Neural cell (in vitro differentiated cells): ENCODE results near the gene TMEFF1. TPM values are rescaled to one million over a fixed set of nuclear protein-coding genes. Genes with fewer than 3 reads are reported as not detected.

Experiments used
- H2AFZ ChIP-seq: fragments of 200-600, 300-800 bp; sonication (generic), shearing (Covaris generic); 2 replicates; pipeline ENCODE4 v1.6.0; 2014; ENCODE audit warnings: low read depth, mild to moderate bottlenecking, antibody characterized with exemption, low read length, moderate library complexity
- H3F3A ChIP-seq: fragments of 200-600 bp; shearing (Covaris generic); 2 replicates; pipeline ENCODE4 v1.6.1; 2016; ENCODE audit warnings: mild to moderate bottlenecking, moderate library complexity, mixed read lengths, antibody characterized with exemption, low read length; ENCODE audit not compliant: insufficient read depth, poor library complexity, severe bottlenecking
- H3K27ac ChIP-seq: fragments of 200-600, 300-800 bp; sonication (generic), shearing (Covaris generic); 2 replicates; pipeline ENCODE4 v1.5.1; 2014; ENCODE audit warnings: mild to moderate bottlenecking, low read length, moderate library complexity
- H3K27me3 ChIP-seq: fragments of 300-800, 200-600 bp; sonication (generic), shearing (Covaris generic); 2 replicates; pipeline ENCODE4 v1.6.0; 2014; ENCODE audit warnings: mild to moderate bottlenecking, low read depth, low read length, moderate library complexity; ENCODE audit not compliant: insufficient read depth
- H3K36me3 ChIP-seq: fragments of 300-800, 200-600 bp; sonication (generic), shearing (Covaris generic); 2 replicates; pipeline ENCODE4 v1.5.1; 2014; ENCODE audit warnings: mild to moderate bottlenecking, antibody characterized with exemption, low read length, moderate library complexity; ENCODE audit not compliant: insufficient read depth
- H3K4me2 ChIP-seq: fragments of 300-800, 200-600 bp; sonication (generic), shearing (Covaris generic); 2 replicates; pipeline ENCODE4 v1.6.0; 2014; ENCODE audit warnings: mild to moderate bottlenecking, low read length
- H3K4me3 ChIP-seq: fragments of 300-800, 200-600 bp; sonication (generic), shearing (Covaris generic); 2 replicates; pipeline ENCODE4 v1.5.1; 2014; ENCODE audit warnings: mild to moderate bottlenecking, low read length, moderate library complexity
- H3K79me2 ChIP-seq: fragments of 200-600 bp; shearing (Covaris generic); replicated peaks from 2 replicates; pipeline ENCODE4 v1.6.0; 2014; ENCODE audit warnings: mild to moderate bottlenecking, low read length, moderate library complexity; ENCODE audit not compliant: insufficient read depth
- H3K9ac ChIP-seq: fragments of 300-800, 200-600 bp; sonication (generic), shearing (Covaris generic); 2 replicates; pipeline ENCODE4 v1.6.1; 2016; ENCODE audit warnings: mild to moderate bottlenecking, low read length, mixed read lengths
- H3K9me2 ChIP-seq: fragments of 200-600 bp; shearing (Covaris generic); 2 replicates; pipeline ENCODE4 v1.6.1; 2016; ENCODE audit warnings: mild to moderate bottlenecking, low read length, mixed read lengths; ENCODE audit not compliant: insufficient read depth
- H3K9me3 ChIP-seq: fragments of 200-600, 300-800 bp; sonication (generic), shearing (Covaris generic); 2 replicates; pipeline ENCODE4 v1.6.1; 2016; ENCODE audit warnings: mild to moderate bottlenecking, mixed run types, low read length, moderate library complexity, mixed read lengths
- H4K20me1 ChIP-seq: fragments of 200-600 bp; shearing (Covaris generic); 2 replicates; pipeline ENCODE4 v1.6.1; 2016; ENCODE audit warnings: mild to moderate bottlenecking, mixed run types; ENCODE audit not compliant: insufficient read depth
- EP300 ChIP-seq: fragments of 450-650 bp; conservative IDR thresholded peaks from 2 replicates; pipeline ENCODE4 v1.6.1; 2014; ENCODE audit warnings: antibody characterized with exemption, mild to moderate bottlenecking, moderate library complexity; ENCODE audit not compliant: poor library complexity, severe bottlenecking
- EZH2 ChIP-seq: fragments of 200-600, 300-800 bp; shearing (Covaris generic), sonication (generic); IDR thresholded peaks from 2 replicates; pipeline ENCODE4 v1.6.1; 2014; ENCODE audit warnings: antibody characterized with exemption, low read length, borderline replicate concordance, mild to moderate bottlenecking; ENCODE audit not compliant: insufficient read depth, poor library complexity, severe bottlenecking
- MXI1 ChIP-seq: fragments of 450-650 bp; conservative IDR thresholded peaks from 2 replicates; pipeline ENCODE4 v1.6.1; 2014; ENCODE audit warnings: antibody characterized with exemption, mild to moderate bottlenecking; ENCODE audit not compliant: poor library complexity, severe bottlenecking
- POLR2AphosphoS5 ChIP-seq: IDR thresholded peaks from 2 replicates; pipeline ENCODE4 v1.6.1; 2012
- RAD21 ChIP-seq: fragments of 450-650 bp; conservative IDR thresholded peaks from 2 replicates; pipeline ENCODE4 v1.6.1; 2014; ENCODE audit warnings: antibody characterized with exemption, mild to moderate bottlenecking, moderate library complexity
- SMC3 ChIP-seq: fragments of 450-650 bp; conservative IDR thresholded peaks from 2 replicates; pipeline ENCODE4 v1.6.1; 2014; ENCODE audit warnings: antibody characterized with exemption, mild to moderate bottlenecking, moderate library complexity; ENCODE audit not compliant: poor library complexity
- TAF1 ChIP-seq: IDR thresholded peaks from 2 replicates; pipeline ENCODE4 v1.6.1; 2012; ENCODE audit warnings: low read depth
- polyA plus RNA-seq: library from polyadenylated mRNA; depleted of rRNA; stranded (reverse); fragments of >200 nt; gene quantifications from 2 replicates; pipeline ENCODE4 v1.2.3, GENCODE V29; 2014
- TF ChIP-seq, protein P1 (sequence below): fragments of 450-650 bp; IDR thresholded peaks from 2 replicates; pipeline ENCODE4 v1.5.1; 2014; ENCODE audit warnings: antibody characterized with exemption, mild to moderate bottlenecking, moderate library complexity; ENCODE audit not compliant: poor library complexity, severe bottlenecking
- TF ChIP-seq, protein P2 (sequence below): IDR thresholded peaks from 2 replicates; pipeline ENCODE4 v1.6.1; 2012; ENCODE audit warnings: borderline replicate concordance

Gene TMEFF1
- polyA plus RNA-seq, 1 donor from 2014 or later, result 273 TPM

GRCh38 chr9:100430286-100430940, 42.5 kb upstream of the TMEFF1 start:
- TF ChIP-seq RAD21 (no peak), SMC3 (no peak), EZH2 (no peak)
- Histone ChIP-seq H3K9me3 (no peaks in the 10 kb centered on the region), H3K9ac (no peak overlapping the region), H3K9me2 (no peaks in the 10 kb centered on the region), H3K27me3 (no peaks in the 10 kb centered on the region), H3F3A (peaks cover 5% of the 10 kb centered on the region), H3K27ac (no peak overlapping the region), H3K36me3 (no peaks in the 10 kb centered on the region), H3K4me3 (peak overlapping the region; percentile 89), H3K79me2 (peaks cover 74% of the 10 kb centered on the region), H4K20me1 (no peaks in the 10 kb centered on the region), H2AFZ (no peak overlapping the region), H3K4me2 (no peak overlapping the region)

- H3K9ac ChIP-seq, result no peak overlapping the region
- no peak for TF ChIP-seq POLR2AphosphoS5
- H4K20me1 ChIP-seq, result no peaks in the 10 kb centered on the region
- H3K27me3 ChIP-seq, result no peaks in the 10 kb centered on the region
- no peaks in the 10 kb centered on the region for H3F3A ChIP-seq
- no peak overlapping the region for H3K4me2 ChIP-seq
- H3K9me2 ChIP-seq, result no peaks in the 10 kb centered on the region
- H3K4me3 ChIP-seq, result no peak overlapping the region
- no peaks in the 10 kb centered on the region for H3K36me3 ChIP-seq
- H2AFZ ChIP-seq, result no peak overlapping the region
- peaks cover 78% of the 10 kb centered on the region for H3K79me2 ChIP-seq
- H3K27ac ChIP-seq, result no peak overlapping the region
- no peaks in the 10 kb centered on the region for H3K9me3 ChIP-seq
These were observed 41.1 kb upstream of the TMEFF1 start for GRCh38 chr9:100431886-100432285.

DNA sequence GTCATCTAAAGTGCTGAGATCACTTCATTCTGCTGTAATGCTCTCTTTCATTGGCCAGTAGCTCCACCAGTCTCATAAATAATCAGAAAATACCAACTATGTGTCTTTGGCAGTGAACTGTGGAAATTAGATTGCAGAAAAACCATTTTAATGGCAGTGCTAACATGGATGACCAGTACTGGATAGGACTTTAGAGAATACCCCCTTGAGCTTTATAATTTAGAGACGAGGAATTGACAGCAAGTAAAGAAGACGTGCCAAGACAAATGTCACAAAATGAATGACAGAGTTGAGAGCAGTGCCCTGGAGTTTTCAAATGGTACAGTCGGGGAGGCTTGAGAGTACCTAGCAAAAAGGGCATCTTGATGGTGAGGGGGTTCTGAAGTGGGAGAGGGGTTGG, 40.2 kb upstream of the TMEFF1 start:
- H3K79me2 ChIP-seq, result peaks cover 77% of the 10 kb centered on the region
- no peak overlapping the region for H2AFZ ChIP-seq
- H3K9ac ChIP-seq, result no peak overlapping the region
- no peak overlapping the region for H3K4me3 ChIP-seq
- TF ChIP-seq POLR2AphosphoS5 (no peak), EZH2 (no peak), MXI1 (no peak)
- no peak overlapping the region for H3K27ac ChIP-seq
- H3F3A ChIP-seq, result peaks cover 2% of the 10 kb centered on the region
- no peaks in the 10 kb centered on the region for H3K27me3 ChIP-seq
- no peak overlapping the region for H3K4me2 ChIP-seq
- H3K36me3 ChIP-seq, result no peaks in the 10 kb centered on the region
- H4K20me1 ChIP-seq, result no peaks in the 10 kb centered on the region
- no peaks in the 10 kb centered on the region for H3K9me3 ChIP-seq
- H3K9me2 ChIP-seq, result no peaks in the 10 kb centered on the region

- no peaks in the 10 kb centered on the region for H4K20me1 ChIP-seq
- H3K4me2 ChIP-seq, result no peak overlapping the region
- H3K4me3 ChIP-seq, result no peak overlapping the region
- peaks cover 59% of the 10 kb centered on the region for H3K79me2 ChIP-seq
- no peak overlapping the region for H3K27ac ChIP-seq
- no peak for TF ChIP-seq TAF1
- TF ChIP-seq RAD21, result no peak
- TF ChIP-seq POLR2AphosphoS5, result no peak
- TF ChIP-seq, protein P1, sequence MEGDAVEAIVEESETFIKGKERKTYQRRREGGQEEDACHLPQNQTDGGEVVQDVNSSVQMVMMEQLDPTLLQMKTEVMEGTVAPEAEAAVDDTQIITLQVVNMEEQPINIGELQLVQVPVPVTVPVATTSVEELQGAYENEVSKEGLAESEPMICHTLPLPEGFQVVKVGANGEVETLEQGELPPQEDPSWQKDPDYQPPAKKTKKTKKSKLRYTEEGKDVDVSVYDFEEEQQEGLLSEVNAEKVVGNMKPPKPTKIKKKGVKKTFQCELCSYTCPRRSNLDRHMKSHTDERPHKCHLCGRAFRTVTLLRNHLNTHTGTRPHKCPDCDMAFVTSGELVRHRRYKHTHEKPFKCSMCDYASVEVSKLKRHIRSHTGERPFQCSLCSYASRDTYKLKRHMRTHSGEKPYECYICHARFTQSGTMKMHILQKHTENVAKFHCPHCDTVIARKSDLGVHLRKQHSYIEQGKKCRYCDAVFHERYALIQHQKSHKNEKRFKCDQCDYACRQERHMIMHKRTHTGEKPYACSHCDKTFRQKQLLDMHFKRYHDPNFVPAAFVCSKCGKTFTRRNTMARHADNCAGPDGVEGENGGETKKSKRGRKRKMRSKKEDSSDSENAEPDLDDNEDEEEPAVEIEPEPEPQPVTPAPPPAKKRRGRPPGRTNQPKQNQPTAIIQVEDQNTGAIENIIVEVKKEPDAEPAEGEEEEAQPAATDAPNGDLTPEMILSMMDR, result no peak
- TF ChIP-seq EP300, result no peak
- TF ChIP-seq MXI1, result no peak
- TF ChIP-seq EZH2, result no peak
- TF ChIP-seq SMC3, result no peak
- TF ChIP-seq, protein P2, sequence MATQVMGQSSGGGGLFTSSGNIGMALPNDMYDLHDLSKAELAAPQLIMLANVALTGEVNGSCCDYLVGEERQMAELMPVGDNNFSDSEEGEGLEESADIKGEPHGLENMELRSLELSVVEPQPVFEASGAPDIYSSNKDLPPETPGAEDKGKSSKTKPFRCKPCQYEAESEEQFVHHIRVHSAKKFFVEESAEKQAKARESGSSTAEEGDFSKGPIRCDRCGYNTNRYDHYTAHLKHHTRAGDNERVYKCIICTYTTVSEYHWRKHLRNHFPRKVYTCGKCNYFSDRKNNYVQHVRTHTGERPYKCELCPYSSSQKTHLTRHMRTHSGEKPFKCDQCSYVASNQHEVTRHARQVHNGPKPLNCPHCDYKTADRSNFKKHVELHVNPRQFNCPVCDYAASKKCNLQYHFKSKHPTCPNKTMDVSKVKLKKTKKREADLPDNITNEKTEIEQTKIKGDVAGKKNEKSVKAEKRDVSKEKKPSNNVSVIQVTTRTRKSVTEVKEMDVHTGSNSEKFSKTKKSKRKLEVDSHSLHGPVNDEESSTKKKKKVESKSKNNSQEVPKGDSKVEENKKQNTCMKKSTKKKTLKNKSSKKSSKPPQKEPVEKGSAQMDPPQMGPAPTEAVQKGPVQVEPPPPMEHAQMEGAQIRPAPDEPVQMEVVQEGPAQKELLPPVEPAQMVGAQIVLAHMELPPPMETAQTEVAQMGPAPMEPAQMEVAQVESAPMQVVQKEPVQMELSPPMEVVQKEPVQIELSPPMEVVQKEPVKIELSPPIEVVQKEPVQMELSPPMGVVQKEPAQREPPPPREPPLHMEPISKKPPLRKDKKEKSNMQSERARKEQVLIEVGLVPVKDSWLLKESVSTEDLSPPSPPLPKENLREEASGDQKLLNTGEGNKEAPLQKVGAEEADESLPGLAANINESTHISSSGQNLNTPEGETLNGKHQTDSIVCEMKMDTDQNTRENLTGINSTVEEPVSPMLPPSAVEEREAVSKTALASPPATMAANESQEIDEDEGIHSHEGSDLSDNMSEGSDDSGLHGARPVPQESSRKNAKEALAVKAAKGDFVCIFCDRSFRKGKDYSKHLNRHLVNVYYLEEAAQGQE, result no peak
- no peaks in the 10 kb centered on the region for H3K36me3 ChIP-seq
- no peaks in the 10 kb centered on the region for H3K9me2 ChIP-seq
- H2AFZ ChIP-seq, result no peak overlapping the region
- H3K9me3 ChIP-seq, result no peaks in the 10 kb centered on the region
- no peaks in the 10 kb centered on the region for H3K27me3 ChIP-seq
- no peak overlapping the region for H3K9ac ChIP-seq
- H3F3A ChIP-seq, result peaks cover 2% of the 10 kb centered on the region
These were observed 36.4 kb upstream of the TMEFF1 start for GRCh38 chr9:100436571-100436970.
